ENCODE data around the gene RBM17. TPM values are rescaled to one million over a fixed set of nuclear protein-coding genes. Genes with fewer than 3 reads are reported as not detected.

Gene RBM17
- total RNA-seq, 1 experiment from 2014 or later: 28.4 TPM

DNA sequence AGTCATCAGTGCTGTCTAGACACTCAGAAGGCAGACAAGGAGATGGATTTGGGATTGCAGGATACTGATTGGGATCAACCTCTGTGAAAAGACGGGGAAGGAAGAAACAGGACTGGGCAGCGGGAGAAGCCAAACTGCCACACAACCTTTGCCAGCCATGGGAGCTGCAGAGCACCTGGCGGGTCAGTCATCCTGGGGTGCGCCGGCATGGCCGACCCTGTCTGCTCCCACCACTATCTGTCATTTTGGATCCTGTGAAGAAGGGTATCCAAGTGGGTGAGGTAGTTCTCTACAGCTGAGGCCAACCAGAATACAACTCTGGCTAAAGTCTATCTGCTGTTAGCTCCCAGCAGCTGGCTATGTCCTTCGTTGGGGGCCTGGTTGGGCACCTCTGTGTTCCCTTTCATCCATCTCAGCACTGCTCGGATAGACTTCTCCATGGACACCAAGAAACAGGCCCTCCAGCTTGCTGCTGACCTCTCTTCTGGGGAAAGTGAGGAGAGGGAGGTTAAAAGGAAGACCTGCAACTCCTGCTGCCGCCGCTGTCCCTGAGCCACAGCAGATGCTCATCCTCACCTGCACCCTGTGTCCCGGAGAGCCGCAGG is 11.7 kb upstream of the RBM17 start:
- DNase-seq (no peak), ATAC-seq (no peak)
- POLR2A ChIA-PET (ENCODE audit: unreplicated experiment): no interaction called here
- Histone ChIP-seq H3K9me2 (replicated peaks; ENCODE audit: low read length) (no peaks in the 10 kb centered on the region), H3K9ac (ENCODE audit: low read length) (no peak overlapping the region), H3K4me1 (ENCODE audit: insufficient read depth, low read length) (no peaks in the 10 kb centered on the region; the same call in 1 of the 2 replicates), H3F3A (ENCODE audit: low read length, unreplicated experiment) (no peaks in the 10 kb centered on the region), H4K20me1 (ENCODE audit: low read length) (no peaks in the 10 kb centered on the region), H3K4me3 (ENCODE audit: low read length) (no peak overlapping the region), H3K79me2 (ENCODE audit: low read length) (no peaks in the 10 kb centered on the region), H3K27ac (ENCODE audit: low read length) (no peak overlapping the region), H3K36me3 (ENCODE audit: low read depth, low read length) (no peaks in the 10 kb centered on the region), H2AFZ (ENCODE audit: low read length) (no peak overlapping the region), H3K27me3 (ENCODE audit: low read length) (no peaks in the 10 kb centered on the region), H3K4me2 (ENCODE audit: low read length) (no peak overlapping the region), H3K9me3 (ENCODE audit: low read length) (no peaks in the 10 kb centered on the region)
- no TSS peak for BruUV-seq (replicated peaks)
- CTCF ChIA-PET: no interaction called here
- TF ChIP-seq CTCF (conservative IDR thresholded peaks at IDR 0.05; ENCODE audit: low read depth, low read length) (no peak), EZH2 (IDR thresholded peaks at IDR 0.05; ENCODE audit: low read length, unreplicated experiment) (no peak), EZH2phosphoT487 (IDR thresholded peaks at IDR 0.05; ENCODE audit: borderline replicate concordance, low read length) (no peak)
- intact Hi-C loops (cut with micrococcal nuclease): no loop called here

- no TSS peak for BruUV-seq (replicated peaks)
- CTCF ChIA-PET: no interaction called here
- no peak overlapping the region for H3K4me3 ChIP-seq (ENCODE audit: low read length)
- intact Hi-C loops (cut with micrococcal nuclease): no loop called here
- H3K36me3 ChIP-seq (ENCODE audit: low read depth, low read length): no peaks in the 10 kb centered on the region
- no peak overlapping the region for H3K4me2 ChIP-seq (ENCODE audit: low read length)
- no peaks in the 10 kb centered on the region for H3K9me3 ChIP-seq (ENCODE audit: low read length)
- no peaks in the 10 kb centered on the region; the same call in 1 of the 2 replicates for H3K4me1 ChIP-seq (ENCODE audit: insufficient read depth, low read length)
- ATAC-seq (no peak), DNase-seq (no peak)
- TF ChIP-seq CTCF (conservative IDR thresholded peaks at IDR 0.05; ENCODE audit: low read depth, low read length) (no peak), EZH2 (IDR thresholded peaks at IDR 0.05; ENCODE audit: low read length, unreplicated experiment) (no peak), EZH2phosphoT487 (IDR thresholded peaks at IDR 0.05; ENCODE audit: borderline replicate concordance, low read length) (no peak)
- H3K9me2 ChIP-seq (replicated peaks; ENCODE audit: low read length): no peaks in the 10 kb centered on the region
- no peaks in the 10 kb centered on the region for H3K27me3 ChIP-seq (ENCODE audit: low read length)
- H3K79me2 ChIP-seq (ENCODE audit: low read length): no peaks in the 10 kb centered on the region
- no peak overlapping the region for H2AFZ ChIP-seq (ENCODE audit: low read length)
- POLR2A ChIA-PET (ENCODE audit: unreplicated experiment): no interaction called here
- H3K9ac ChIP-seq (ENCODE audit: low read length): no peak overlapping the region
- H3F3A ChIP-seq (ENCODE audit: low read length, unreplicated experiment): no peaks in the 10 kb centered on the region
- no peak overlapping the region for H3K27ac ChIP-seq (ENCODE audit: low read length)
- H4K20me1 ChIP-seq (ENCODE audit: low read length): no peaks in the 10 kb centered on the region
Measured at GRCh38 chr10:6079044-6079443, 9.8 kb upstream of the RBM17 start.

GRCh38 chr10:6080417-6080973 is 8.3 kb upstream of the RBM17 start:
- POLR2A ChIA-PET (ENCODE audit: unreplicated experiment): no interaction called here
- Histone ChIP-seq H3K4me3 (ENCODE audit: low read length) (no peak overlapping the region), H3K79me2 (ENCODE audit: low read length) (no peaks in the 10 kb centered on the region), H3K4me1 (ENCODE audit: insufficient read depth, low read length) (no peaks in the 10 kb centered on the region), H3F3A (ENCODE audit: low read length, unreplicated experiment) (no peaks in the 10 kb centered on the region), H3K9me2 (replicated peaks; ENCODE audit: low read length) (no peaks in the 10 kb centered on the region), H3K4me2 (ENCODE audit: low read length) (no peak overlapping the region), H3K36me3 (ENCODE audit: low read depth, low read length) (no peaks in the 10 kb centered on the region), H4K20me1 (ENCODE audit: low read length) (no peaks in the 10 kb centered on the region), H2AFZ (ENCODE audit: low read length) (no peak overlapping the region), H3K27ac (ENCODE audit: low read length) (no peak overlapping the region), H3K27me3 (ENCODE audit: low read length) (no peaks in the 10 kb centered on the region), H3K9me3 (ENCODE audit: low read length) (no peaks in the 10 kb centered on the region), H3K9ac (ENCODE audit: low read length) (no peak overlapping the region)
- DNase-seq: no peak
- intact Hi-C loops (cut with micrococcal nuclease): loop anchor here (10.0 kb wide), 1 partner anchor 66 kb away; no protein-coding TSS in a partner anchor
- no peak for ATAC-seq
- no peak for TF ChIP-seq CTCF (conservative IDR thresholded peaks at IDR 0.05; ENCODE audit: low read depth, low read length)
- TF ChIP-seq EZH2phosphoT487 (IDR thresholded peaks at IDR 0.05; ENCODE audit: borderline replicate concordance, low read length): no peak
- no peak for TF ChIP-seq EZH2 (IDR thresholded peaks at IDR 0.05; ENCODE audit: low read length, unreplicated experiment)
- CTCF ChIA-PET: no interaction called here
- no TSS peak for BruUV-seq (replicated peaks)

All from PC-3 (cell line).